Neural progenitor cell (in vitro differentiated cells): ENCODE measurements around the gene FYN.

ENCODE experiments used
- CTCF ChIP-seq: fragments of 200-600 bp; sonication (generic); IDR thresholded peaks from 2 replicates; pipeline ENCODE4 v1.5.1; 2017; ENCODE audit warnings: antibody characterized with exemption, mild to moderate bottlenecking
- EZH2 ChIP-seq: fragments of 200-600 bp; sonication (generic); IDR thresholded peaks from 2 replicates; pipeline ENCODE4 v1.6.1; 2017; ENCODE audit warnings: antibody characterized with exemption, mild to moderate bottlenecking, moderate library complexity
- EZH2phosphoT487 ChIP-seq: fragments of 200-600 bp; sonication (generic); IDR thresholded peaks from 2 replicates; pipeline ENCODE4 v1.6.1; 2017; ENCODE audit warnings: antibody characterized with exemption

DNA sequence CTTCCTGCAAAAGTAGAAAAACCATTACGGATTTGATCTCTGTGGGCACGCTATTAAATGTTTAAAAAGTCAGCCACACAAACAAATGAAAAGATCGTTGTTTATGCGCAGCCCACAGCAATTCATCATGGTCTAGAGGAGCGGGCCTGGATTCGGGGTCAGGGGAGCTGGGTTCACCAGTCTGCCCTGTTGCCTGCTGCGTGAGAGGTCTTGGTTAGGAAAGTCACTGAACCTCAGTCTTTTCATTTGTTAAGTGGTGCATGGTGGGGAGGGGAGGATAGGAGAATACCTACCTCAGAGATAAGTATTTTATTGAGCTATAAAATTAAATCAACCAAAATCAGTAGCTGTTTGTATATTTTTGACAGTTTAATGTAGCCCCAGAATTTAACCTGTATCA lies 47.3 kb upstream of the FYN start:
- TF ChIP-seq CTCF (no peak), EZH2phosphoT487 (no peak), EZH2 (no peak)
